SHP77 treated with DMSO at 0.1 percent for 48 hours (cell line): ENCODE measurements around the gene LETM1.

ENCODE experiments used
- DNase-seq: peaks from one replicate; lab custom pipeline; 2025; lab: John Stamatoyannopoulos, UW

LETM1 gene

DNA sequence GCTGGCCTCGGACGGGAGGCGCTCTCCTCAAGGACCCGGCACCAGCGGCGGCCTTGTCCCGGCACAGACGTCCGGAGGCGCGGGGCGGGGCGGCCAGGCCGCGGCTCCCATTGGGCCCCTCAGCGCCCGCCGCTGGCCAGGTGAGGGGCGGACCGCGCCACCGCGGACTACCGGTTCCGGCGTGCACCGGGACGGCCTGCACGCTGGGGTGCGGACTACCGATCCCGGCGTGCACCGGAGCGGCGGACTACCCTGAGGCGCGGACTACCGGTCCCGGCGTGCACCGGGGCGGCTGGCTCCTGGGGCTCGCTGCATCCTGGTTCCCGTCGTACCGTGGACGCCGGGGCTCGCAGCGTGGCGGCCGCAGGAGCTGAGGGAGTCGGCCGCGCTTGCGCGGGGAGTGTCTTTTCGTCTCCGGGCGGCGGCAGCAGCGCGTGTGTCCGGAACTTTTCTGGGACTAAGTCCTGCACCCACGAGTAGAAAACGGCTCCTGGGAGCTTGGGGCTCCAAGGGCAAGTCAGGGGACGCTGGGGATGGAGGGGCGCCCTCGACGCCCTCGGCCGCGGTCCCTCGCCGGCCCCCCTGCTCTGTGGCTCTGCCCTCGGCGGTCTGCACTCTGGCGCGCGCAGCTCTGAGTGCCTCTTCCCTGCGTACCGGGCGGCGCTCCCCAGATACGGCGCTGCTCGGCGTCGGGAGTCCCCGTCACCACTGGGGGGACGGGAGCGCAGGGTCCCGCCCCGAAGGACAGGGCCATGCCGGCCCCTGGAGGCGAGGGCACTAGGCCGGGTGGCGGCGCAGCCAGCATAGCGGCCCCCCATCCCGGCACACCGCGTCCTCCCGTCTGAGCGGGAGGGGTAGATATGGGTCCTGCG, at the start of gene LETM1:
Gene LETM1, minus strand, starts transcription at position 86 of the 872 bp plus-strand sequence. CDS start 206 bp downstream, outside the sequence.
- DNase-seq = peak; percentile 34

DNA sequence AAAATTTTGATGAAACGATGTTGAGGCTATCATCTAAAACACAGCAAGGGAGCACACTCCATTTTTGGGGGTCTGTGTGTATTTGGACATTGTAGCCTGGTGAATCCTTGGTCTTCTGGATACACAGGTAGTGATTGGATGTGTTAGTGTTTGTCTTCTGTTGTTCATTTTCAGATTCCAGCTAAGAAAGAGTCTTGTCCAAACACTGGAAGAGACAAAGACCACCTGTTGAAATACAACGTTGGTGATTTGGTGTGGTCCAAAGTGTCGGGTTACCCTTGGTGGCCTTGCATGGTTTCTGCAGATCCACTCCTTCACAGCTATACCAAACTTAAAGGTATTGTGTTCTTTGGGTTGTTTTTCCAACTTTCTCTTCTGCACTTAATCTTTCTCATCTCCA, 48.1 kb upstream of the LETM1 start:
- DNase-seq = no peak

DNA sequence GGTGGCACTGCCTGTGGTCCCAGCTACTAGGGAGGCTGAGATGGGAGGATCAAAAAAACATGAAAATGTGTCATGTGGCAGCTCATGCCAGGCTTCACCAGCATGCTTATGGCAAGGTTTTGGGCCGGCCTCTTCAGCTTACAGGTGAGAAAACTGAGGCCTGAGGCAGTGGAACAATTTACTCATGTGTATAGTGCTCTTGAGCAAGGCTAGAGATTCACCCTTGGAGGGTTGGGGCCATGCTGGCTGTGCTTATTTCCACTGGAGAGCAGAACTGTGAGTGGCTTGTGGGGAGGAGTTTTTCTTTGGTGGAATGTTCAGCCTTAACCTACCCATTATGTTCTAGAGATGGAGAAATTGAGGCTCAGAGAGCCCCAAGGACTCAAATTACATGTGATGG, 47.1 kb upstream of the LETM1 start:
- no peak for DNase-seq

DNA sequence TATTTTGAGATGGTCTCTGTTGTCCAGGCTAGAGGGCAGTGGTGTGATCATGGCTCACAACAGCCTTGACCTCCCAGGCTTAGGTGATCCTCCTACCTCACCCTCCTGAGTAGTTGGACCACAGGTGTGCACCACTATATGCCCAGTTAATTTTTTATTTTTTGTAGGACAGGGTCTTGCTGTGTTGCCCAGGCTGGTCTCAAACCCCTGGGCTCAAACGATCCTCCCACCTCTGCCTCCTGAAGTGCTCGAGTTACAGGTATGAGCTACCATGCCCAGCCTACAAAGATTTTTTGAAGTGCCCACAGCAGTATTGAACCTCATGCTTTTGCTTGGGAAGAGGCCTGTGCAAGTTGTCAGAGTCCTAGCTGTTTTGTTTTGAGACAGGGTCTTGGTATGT, 46.3 kb upstream of the LETM1 start:
- DNase-seq = no peak

DNA sequence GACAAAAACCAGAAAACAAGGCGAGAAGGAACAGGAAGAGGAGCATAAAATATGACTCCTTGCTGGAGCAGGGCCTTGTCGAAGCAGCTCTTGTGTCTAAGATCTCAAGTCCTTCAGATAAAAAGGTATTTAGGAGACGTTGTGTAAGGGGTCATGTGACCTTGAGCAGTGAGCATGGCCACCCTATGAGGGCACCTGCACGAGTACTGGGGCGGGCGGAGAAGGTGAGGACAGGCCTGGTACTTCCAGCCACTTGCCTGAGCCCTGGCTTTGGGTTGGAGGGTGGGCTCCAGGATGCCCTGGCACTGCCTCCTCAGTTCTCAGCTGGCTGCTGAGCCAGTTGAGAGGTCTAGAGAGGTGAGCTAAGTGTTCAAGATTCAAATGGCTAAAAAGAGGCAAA, 45.2 kb upstream of the LETM1 start:
- no peak for DNase-seq

DNA sequence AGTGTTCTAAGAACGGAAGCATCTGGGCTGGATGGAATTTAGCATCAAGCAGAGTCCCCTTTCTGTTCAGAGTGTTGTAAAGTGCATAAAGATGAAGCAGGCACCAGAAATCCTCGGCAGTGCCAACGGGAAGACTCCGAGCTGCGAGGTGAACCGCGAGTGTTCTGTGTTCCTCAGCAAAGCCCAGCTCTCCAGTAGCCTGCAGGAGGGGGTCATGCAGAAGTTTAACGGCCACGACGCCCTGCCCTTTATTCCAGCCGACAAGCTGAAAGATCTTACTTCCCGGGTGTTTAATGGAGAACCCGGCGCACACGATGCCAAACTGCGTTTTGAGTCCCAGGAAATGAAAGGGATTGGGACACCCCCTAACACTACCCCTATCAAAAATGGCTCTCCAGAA, 44.7 kb upstream of the LETM1 start:
- no peak for DNase-seq

DNA sequence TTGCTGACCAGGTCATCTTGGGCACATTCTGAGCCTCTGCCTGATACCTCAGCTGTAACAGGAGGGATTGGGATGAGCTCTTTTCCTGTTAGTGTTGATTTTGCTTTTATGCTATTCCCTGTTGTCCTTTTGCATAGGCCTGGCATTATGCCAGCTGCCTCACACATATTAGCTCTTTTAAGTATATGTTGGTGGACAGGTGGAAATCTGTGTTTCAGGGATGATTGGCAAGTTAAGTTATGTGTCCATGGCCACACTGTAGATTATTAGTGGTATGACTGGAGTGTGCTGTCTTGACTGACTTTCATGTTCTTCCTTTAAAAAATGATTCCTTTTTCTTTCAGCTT, 44.1 kb upstream of the LETM1 start:
- no peak for DNase-seq

DNA sequence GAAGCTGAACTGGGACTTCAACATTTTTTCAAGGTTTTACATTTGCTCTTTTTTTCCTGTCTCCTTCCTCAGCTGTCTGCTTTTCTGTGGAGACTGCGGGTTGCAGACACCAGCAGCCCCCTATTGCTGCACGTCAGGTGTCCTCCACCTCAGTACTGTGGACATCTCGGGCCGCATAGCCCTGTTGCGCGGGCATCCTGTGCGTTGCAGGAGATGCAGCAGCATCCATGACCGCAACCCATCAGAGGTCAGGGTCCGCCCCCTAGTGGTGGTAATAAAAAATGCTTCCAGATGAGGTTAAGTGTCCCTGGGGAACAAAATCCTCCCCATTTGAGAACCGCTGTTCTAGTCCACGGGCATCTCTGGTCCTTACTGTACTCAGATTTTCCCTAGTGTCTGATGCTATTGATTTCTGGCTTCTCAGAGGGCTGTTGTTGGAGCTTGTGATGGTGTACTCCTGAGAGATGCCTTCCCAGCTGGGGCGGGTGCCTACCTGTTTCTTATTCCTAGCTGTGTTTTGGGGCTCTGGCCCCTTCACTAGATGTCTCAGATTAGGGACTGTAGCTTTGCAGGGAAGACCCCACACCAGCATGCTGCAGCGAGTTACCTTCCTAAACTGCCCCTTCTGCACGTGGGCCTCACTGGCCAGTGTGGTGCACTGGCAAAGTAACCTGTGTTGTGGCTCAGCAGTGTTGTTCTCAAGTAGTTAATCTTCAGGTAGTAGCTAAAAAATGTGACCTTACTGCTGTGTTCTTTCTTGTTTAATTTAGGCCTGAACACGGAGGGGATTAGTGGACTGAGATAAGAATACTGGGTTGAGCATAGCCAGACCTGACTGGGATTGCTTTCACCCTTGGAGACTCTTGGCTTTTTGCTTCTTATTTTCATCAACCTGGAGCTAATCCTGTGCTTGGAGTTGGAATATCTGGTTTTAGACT, 43.5 kb upstream of the LETM1 start:
- no peak for DNase-seq

DNA sequence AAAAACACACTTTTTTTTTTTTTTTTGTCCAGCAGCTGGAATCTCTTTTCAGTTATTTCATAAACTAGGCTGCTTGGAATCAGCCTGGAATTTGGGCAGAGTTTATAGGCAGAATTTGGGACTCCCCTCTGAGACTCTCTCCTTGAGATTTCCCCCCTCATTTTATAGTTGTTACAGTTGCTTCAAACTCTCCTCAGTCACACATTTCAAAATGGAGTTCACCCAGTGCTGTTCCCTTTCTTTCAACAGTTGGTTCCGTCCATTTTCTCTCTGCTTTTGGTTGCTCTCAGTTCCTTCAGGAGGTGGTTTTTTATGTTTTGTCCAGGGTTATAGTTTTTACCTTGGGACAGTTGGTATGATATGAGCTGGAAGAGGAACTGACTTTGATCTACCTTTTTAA, 42.7 kb upstream of the LETM1 start:
- DNase-seq = no peak

DNA sequence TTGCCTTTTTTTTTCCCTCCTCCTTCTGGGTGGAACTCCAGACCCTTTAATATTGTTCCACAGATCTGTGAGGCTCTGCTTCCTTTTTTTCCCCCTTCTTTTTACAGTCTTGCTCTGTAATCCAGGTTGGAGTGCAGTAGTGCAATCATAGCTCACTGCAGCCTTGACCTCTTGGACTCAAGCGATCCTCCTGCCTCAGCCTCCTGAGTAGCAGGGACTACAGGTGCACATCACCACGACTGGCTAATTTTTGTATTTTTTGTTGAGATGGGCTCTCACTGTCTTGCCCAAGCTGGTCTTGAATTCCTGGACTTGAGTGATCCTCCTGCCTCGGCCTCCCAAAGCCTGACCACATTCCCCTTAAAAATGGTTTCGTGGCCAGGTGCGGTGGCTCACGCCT, 42.1 kb upstream of the LETM1 start:
- DNase-seq = no peak

DNA sequence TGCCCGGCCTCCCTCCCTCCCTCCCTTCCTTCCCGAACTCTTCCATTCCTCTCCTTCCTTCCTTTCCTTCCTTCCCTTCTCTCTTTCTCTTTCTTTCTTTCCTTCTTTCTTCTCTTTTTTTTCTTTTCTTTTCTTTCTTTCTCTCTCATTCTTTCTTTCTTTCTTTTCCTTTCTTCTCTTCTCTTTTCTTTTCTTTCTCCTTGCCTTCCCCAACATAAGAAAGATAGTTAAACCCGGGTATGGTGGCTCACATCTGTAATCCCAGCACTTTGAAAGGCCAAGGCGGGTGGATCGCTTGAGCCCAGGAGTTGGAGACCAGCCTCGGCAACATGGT, 40.7 kb upstream of the LETM1 start:
- DNase-seq = no peak

DNA sequence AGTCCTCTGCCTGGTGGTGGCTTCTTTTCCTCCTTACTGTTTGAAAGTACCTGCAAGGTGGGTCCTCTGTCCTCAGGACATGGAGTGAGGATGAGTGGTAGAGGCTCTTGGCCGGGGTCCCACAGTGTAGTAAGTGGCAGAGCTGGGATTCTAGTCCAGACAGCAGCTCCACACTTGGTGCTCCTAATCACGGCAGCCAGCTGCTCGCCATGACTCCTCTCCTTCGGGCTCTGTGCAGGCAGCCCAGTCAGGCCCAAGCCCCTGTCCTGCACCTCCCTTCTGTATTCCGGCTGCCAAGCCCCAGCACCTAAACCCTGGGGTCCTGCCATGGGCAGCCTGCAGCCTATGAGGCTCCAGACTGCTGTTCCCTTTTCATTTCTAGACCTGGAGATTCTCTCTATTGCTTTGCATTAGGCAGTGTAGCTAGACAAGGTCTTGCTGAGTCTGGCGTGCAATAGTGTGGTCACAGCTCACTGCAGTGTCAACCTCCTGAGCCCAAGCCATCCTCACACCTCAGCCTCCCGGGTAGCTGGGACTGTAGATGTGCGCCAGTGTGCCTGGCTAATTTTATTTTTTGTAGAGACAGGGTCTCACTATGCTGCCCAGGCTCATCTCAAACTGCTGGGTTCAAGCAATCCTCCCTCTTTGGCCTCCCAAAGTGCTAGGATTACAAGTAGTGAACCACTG, 40.2 kb upstream of the LETM1 start:
- no peak for DNase-seq

DNA sequence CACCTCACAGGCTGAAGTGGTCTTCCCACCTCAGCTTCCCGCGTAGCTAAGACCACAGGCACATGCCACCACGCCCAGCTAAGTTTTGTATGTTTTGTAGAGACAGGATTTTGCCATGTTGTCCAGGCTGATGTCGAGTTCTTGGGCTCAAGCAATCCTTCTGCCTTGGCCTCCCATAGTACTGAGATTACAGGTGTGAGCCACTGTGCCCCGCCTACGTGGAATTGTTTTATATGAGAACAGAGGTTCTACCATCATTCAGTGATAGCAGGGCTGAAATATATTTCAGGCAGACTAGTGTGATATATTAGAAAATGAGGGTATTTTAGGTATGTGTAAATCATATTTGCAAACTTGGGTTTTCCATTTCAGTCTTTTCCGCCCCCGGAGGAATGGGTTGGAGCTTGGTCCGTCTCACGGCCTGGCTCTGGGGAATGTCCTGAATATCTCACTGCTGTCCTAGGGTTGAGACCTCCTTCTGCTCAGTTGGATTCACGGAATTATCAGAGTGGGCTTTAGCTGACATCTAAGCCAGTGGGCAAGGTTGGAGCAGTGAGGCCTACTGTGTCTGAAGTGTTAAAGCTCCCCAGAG, 35.1 kb upstream of the LETM1 start:
- no peak for DNase-seq

DNA sequence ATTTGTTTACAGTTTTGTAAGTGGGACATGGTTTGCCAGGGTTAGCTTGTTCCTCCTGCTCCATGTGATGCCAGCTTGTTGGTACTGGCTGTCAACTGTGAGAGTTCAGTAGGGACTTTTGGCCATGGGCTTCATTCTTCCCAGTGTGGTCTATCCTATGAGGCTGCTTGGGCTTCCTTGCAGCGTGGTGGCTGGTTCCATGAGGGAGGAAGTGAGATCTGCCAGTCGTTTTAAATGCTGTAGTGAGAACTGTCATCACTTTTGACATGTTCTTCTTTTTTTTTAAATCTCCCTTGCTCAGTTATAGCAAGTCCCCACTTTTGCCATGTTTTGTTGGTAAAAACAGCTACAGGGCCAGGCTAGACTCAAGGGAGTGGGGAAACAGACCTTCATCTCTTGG, 31.1 kb upstream of the LETM1 start:
- DNase-seq = no peak

DNA sequence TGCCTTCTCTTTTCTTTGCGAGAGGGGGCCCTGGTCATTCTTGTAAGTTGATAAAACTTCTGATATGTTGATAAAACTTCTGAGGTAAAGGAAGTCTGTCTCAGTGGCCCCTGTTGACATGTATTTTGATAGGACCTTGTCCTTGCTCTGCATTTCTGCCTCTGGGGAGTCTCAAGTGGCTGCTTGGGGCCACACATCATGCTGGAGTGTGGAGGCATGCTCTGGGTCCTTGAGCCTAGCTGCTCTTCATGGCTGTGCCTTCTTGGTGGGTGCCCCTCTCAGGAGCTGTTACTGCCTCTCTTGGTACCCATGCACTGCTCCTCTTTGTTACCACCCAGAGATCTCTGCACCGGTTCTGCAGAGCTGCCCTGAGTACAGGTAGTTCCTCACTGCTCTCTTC, 29.5 kb upstream of the LETM1 start:
- no peak for DNase-seq

DNA sequence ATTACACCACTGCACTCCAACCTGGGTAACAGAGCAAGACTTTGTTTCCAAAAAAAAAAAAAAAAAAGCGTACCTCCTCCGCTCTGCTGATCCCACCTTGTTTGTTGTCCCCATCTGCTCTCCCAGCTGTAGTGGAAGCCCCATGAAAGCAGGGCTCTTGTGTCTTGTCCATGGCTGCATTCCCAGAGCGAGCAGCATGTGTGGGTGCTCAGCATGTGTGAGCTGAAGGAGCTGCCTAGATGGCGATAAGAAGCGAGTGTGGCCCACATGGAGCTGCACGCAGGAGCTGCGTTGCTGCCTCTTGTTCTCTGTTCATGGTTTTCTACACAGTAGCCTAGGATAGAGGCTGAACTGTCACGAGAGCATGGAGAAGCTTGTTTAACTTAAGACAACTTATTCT, 27.6 kb upstream of the LETM1 start:
- DNase-seq = no peak

DNA sequence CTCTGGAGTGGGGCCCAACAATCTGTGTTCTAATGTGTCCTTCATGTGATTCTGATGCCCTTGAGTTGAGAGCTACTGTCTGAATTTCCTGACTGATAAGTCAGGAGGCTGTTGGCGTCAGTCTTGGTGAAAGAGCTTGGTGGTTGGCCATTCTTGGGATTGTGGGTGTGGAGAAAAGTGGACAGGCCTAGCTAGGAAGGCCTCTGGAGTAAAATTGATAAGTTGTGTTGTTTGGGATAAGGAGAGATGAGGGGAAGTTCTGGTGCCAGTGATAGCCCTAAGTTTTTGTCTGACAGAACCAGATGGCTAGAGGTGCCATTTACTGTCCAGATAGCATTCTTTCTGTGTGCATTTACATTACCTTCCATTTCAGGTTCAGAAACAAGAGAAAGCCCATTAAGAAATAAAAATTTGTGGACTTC, 26.9 kb upstream of the LETM1 start:
- DNase-seq = no peak

DNA sequence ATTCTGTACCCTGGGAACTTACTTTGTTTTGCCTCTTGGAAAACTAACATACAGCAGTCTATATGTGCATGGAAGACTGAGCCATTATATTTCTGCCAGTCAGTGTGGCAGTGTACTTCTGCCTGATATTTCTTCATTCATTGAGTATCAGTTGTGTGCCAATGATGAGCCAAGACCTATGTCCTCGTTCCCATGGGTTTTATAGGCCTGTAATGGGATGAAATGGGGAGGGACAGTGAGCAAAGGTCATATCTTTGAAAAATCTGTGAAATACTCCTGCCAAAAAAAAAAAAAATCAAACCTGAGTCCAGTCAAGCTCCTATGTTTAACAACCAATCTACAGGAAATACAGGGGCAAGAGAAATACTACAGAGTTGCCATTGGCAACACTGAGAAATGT, 24.4 kb upstream of the LETM1 start:
- DNase-seq = no peak

DNA sequence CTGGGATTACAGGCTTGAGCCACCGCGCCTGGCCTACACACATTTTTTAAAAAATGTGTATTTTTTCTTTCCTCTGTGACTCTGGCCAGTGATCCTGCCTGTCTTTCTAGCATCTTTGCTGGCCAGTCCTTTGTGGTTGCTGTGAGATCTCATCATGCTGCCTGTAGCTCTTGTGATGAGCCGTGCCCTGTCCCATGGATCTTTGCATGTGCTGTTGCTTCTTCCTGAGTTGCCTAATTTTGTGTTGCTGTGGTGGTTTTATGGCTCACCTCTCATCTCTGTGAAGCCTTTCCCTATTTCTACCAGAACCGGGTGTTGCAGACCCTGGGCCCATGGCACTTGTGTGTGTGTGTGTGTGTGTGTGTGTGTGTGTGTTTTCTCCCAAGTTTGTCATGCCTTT, 23.5 kb upstream of the LETM1 start:
- no peak for DNase-seq

DNA sequence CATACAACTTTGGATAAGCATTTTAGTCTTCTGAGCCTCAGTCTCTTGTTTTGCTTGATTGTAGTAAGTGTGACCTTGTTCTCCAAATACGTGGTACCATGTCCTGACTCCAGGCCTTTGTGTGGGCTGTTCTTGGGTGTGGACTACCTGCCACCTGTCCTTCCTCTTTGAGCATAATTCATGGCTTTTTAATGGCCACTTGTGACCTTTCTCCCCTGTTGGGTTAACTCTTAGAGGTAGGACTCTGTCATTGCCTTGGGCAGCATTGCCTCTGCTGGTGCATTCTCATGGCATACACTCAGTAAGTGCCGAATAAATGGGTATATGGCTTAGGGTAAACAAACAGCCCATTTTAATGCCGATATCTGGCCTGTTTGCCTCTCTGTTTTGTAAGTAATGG, 18.2 kb upstream of the LETM1 start:
- DNase-seq = no peak

DNA sequence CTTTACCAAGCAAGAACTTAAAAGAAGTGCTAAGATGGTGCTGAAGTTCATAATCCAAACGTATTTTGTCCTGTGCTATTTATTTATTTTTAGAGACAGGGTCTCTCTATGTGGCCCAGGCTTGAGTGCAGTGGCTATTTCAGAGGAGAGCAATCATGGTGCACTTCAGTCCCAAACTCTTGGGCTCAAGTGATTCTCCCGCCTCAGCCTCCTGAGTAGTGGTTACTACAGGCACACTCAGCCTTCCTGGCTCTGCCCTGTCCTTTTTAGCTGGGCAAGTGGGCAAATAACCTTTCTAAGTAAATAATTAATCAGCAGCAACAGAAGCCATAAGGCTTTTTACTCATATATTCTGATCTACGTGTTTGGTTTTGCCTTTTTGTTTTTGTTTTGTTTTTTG, 17.8 kb upstream of the LETM1 start:
- DNase-seq = no peak

DNA sequence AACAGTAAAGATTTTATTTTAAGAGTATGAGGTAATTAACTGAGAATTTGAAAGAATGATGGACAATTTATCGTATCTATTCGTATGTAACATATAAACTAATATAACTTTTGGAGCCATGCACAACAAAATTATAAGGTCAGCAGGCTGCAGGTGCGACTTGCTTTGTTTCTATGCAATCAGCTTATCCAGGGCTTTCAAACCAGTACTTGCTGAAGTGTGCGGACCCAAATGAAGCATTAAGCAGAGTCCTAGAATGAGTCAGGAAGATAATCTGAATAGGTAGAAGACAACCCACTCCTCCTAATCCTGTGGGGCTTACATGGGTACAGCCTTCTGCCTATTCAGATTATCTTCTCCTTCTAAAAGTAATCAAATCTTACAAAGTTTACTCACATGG, 17.3 kb upstream of the LETM1 start:
- no peak for DNase-seq
